KMS-11 (cell line): ENCODE results near the gene LRRC49.
"Not testable (repeated sequence)": the region's sequence is repeated elsewhere in the genome, so short reads cannot be mapped to it uniquely, and the experiment has no call there.

Experiments
- H2AFZ ChIP-seq: fragments of 200-600 bp; sonication (generic); 2 replicates; pipeline ENCODE4 v1.6.1; 2016; ENCODE audit warnings: antibody characterized with exemption, mixed run types, low read depth
- H3K27ac ChIP-seq: fragments of 200-600 bp; sonication (generic); 2 replicates; pipeline ENCODE4 v1.6.1; 2016; ENCODE audit warnings: mild to moderate bottlenecking, mixed run types
- H3K27me3 ChIP-seq: fragments of 200-600 bp; sonication (generic); 2 replicates; pipeline ENCODE4 v1.6.1; 2017; ENCODE audit warnings: mild to moderate bottlenecking, low read depth, mixed run types, moderate library complexity; ENCODE audit not compliant: insufficient read depth
- H3K36me3 ChIP-seq: fragments of 200-600 bp; sonication (generic); 2 replicates; pipeline ENCODE4 v1.6.1; 2017; ENCODE audit warnings: mild to moderate bottlenecking, mixed run types; ENCODE audit not compliant: insufficient read depth
- H3K4me1 ChIP-seq: fragments of 200-600 bp; sonication (generic); 2 replicates; pipeline ENCODE4 v1.6.1; 2016; ENCODE audit warnings: mild to moderate bottlenecking, low read depth, mixed run types; ENCODE audit not compliant: poor library complexity, severe bottlenecking
- H3K4me2 ChIP-seq: fragments of 200-600 bp; sonication (generic); 2 replicates; pipeline ENCODE4 v1.7.0; 2016; ENCODE audit warnings: mild to moderate bottlenecking, mixed run types
- H3K4me3 ChIP-seq: fragments of 200-600 bp; sonication (generic); IDR thresholded peaks from 2 replicates; pipeline ENCODE4 v1.6.1; 2017; ENCODE audit warnings: low read depth, low read length, mixed read lengths; ENCODE audit not compliant: insufficient read depth
- H3K79me2 ChIP-seq: fragments of 200-600 bp; sonication (generic); 2 replicates; pipeline ENCODE4 v1.6.1; 2016; ENCODE audit warnings: low read depth, mixed run types; ENCODE audit not compliant: insufficient read depth
- H3K9ac ChIP-seq: fragments of 200-600 bp; sonication (generic); 2 replicates; pipeline ENCODE4 v1.6.1; 2016; ENCODE audit warnings: mild to moderate bottlenecking, mixed run types
- H4K20me1 ChIP-seq: fragments of 200-600 bp; sonication (generic); 2 replicates; pipeline ENCODE4 v1.6.1; 2016; ENCODE audit warnings: mild to moderate bottlenecking, mixed run types; ENCODE audit not compliant: insufficient read depth
- CTCF ChIP-seq: fragments of 200-600 bp; sonication (generic); conservative IDR thresholded peaks from 2 replicates; pipeline ENCODE4 v1.6.1; 2017; ENCODE audit warnings: low read depth, mild to moderate bottlenecking, antibody characterized with exemption, low read length, moderate library complexity, mixed read lengths

The LRRC49 gene

GRCh38 chr15:70923311-70924080 is 30.9 kb downstream of the LRRC49 start:
- H4K20me1 ChIP-seq = no peaks in the 10 kb centered on the region
- no peak overlapping the region for H3K4me2 ChIP-seq
- H3K36me3 ChIP-seq = no peaks in the 10 kb centered on the region
- no peak overlapping the region for H3K27ac ChIP-seq
- H3K4me3 ChIP-seq = no peak overlapping the region
- TF ChIP-seq CTCF = no peak
- H3K4me1 ChIP-seq = peaks cover 12% of the 10 kb centered on the region
- H3K9ac ChIP-seq = no peak overlapping the region
- H2AFZ ChIP-seq = no peak overlapping the region
- no peaks in the 10 kb centered on the region for H3K79me2 ChIP-seq
- H3K27me3 ChIP-seq = no peaks in the 10 kb centered on the region

- not testable (repeated sequence) for H4K20me1 ChIP-seq, H2AFZ ChIP-seq, H3K27ac ChIP-seq, H3K27me3 ChIP-seq, H3K9ac ChIP-seq, H3K79me2 ChIP-seq, H3K36me3 ChIP-seq, H3K4me3 ChIP-seq
- peaks cover 12% of the 10 kb centered on the region for H3K4me1 ChIP-seq
- peak overlapping the region; percentile 43; the same call in 1 of the 2 replicates for H3K4me2 ChIP-seq
These were observed 34.3 kb downstream of the LRRC49 start for GRCh38 chr15:70926914-70927313.

- Histone ChIP-seq H3K9ac (no peak overlapping the region), H3K27me3 (no peaks in the 10 kb centered on the region), H2AFZ (no peak overlapping the region), H3K4me2 (no peak overlapping the region), H4K20me1 (no peaks in the 10 kb centered on the region), H3K4me1 (peaks cover 9% of the 10 kb centered on the region), H3K79me2 (no peaks in the 10 kb centered on the region), H3K36me3 (no peaks in the 10 kb centered on the region), H3K27ac (no peak overlapping the region), H3K4me3 (no peak overlapping the region)
- TF ChIP-seq CTCF = no peak
These were observed 39.2 kb downstream of the LRRC49 start for GRCh38 chr15:70931821-70932220.

- Histone ChIP-seq H3K27ac (no peak overlapping the region), H3K9ac (no peak overlapping the region), H4K20me1 (no peaks in the 10 kb centered on the region), H3K27me3 (no peaks in the 10 kb centered on the region), H3K79me2 (no peaks in the 10 kb centered on the region), H3K4me2 (no peak overlapping the region), H3K36me3 (no peaks in the 10 kb centered on the region), H3K4me1 (peaks cover 3% of the 10 kb centered on the region), H2AFZ (no peak overlapping the region), H3K4me3 (no peak overlapping the region)
- TF ChIP-seq CTCF = no peak
These were observed 39.8 kb downstream of the LRRC49 start for GRCh38 chr15:70932397-70932796.

GRCh38 chr15:70933411-70933810 is 40.8 kb downstream of the LRRC49 start:
- H2AFZ ChIP-seq = no peak overlapping the region
- no peaks in the 10 kb centered on the region for H3K4me1 ChIP-seq
- H3K4me3 ChIP-seq = no peak overlapping the region
- H3K79me2 ChIP-seq = no peaks in the 10 kb centered on the region
- H3K27me3 ChIP-seq = no peaks in the 10 kb centered on the region
- no peaks in the 10 kb centered on the region for H4K20me1 ChIP-seq
- no peak overlapping the region for H3K27ac ChIP-seq
- H3K36me3 ChIP-seq = no peaks in the 10 kb centered on the region
- H3K4me2 ChIP-seq = no peak overlapping the region
- H3K9ac ChIP-seq = no peak overlapping the region
- no peak for TF ChIP-seq CTCF
